MM.1S (cell line): ENCODE measurements around the gene IFNG.

Experiments used
- DNase-seq: peaks from one replicate; pipeline ENCODE4 v3.0.0-alpha.2; 2015
- H2AFZ ChIP-seq: fragments of 300-600 bp; sonication (generic); 2 replicates; pipeline ENCODE4 v1.6.0; 2016; ENCODE audit warnings: antibody characterized with exemption, low read length
- H3F3A ChIP-seq: fragments of 300-600 bp; sonication (generic); 2 replicates; pipeline ENCODE4 v1.6.1; 2016; ENCODE audit warnings: mild to moderate bottlenecking, antibody characterized with exemption, low read length, moderate library complexity, mixed read lengths; ENCODE audit not compliant: insufficient read depth
- H3K27ac ChIP-seq: fragments of 300-600 bp; sonication (generic); 2 replicates; pipeline ENCODE4 v1.5.1; 2016; ENCODE audit warnings: mild to moderate bottlenecking, low read length
- H3K27me3 ChIP-seq: fragments of 300-600 bp; sonication (generic); replicated peaks from 2 replicates; pipeline ENCODE4 v1.6.0; 2016; ENCODE audit warnings: low read length; ENCODE audit not compliant: insufficient read depth
- H3K36me3 ChIP-seq: fragments of 300-600 bp; sonication (generic); replicated peaks from 2 replicates; pipeline ENCODE4 v1.6.1; 2016; ENCODE audit warnings: mild to moderate bottlenecking, low read length, mixed read lengths; ENCODE audit not compliant: insufficient read depth
- H3K4me1 ChIP-seq: fragments of 300-600 bp; sonication (generic); 2 replicates; pipeline ENCODE4 v1.6.1; 2016; ENCODE audit warnings: low read length, mixed read lengths
- H3K4me2 ChIP-seq: fragments of 300-600 bp; sonication (generic); 2 replicates; pipeline ENCODE4 v1.6.0; 2016; ENCODE audit warnings: low read depth, low read length
- H3K4me3 ChIP-seq: fragments of 300-600 bp; sonication (generic); 2 replicates; pipeline ENCODE4 v1.5.1; 2016; ENCODE audit warnings: low read length, mixed read lengths
- H3K79me2 ChIP-seq: fragments of 300-600 bp; sonication (generic); 2 replicates; pipeline ENCODE4 v1.6.1; 2016; ENCODE audit warnings: mixed run types, low read length, mixed read lengths
- H3K9ac ChIP-seq: fragments of 300-600 bp; sonication (generic); 2 replicates; pipeline ENCODE4 v1.6.1; 2016; ENCODE audit warnings: low read length, mixed read lengths
- H3K9me2 ChIP-seq: fragments of 300-600 bp; sonication (generic); replicated peaks from 2 replicates; pipeline ENCODE4 v1.6.1; 2016; ENCODE audit warnings: mild to moderate bottlenecking, low read length, mixed read lengths; ENCODE audit not compliant: insufficient read depth
- H3K9me3 ChIP-seq: fragments of 300-600 bp; sonication (generic); replicated peaks from 2 replicates; pipeline ENCODE4 v1.6.1; 2016; ENCODE audit warnings: mild to moderate bottlenecking, low read length, mixed read lengths; ENCODE audit not compliant: insufficient read depth
- H4K20me1 ChIP-seq: fragments of 300-600 bp; sonication (generic); 2 replicates; pipeline ENCODE4 v1.6.1; 2016; ENCODE audit warnings: mild to moderate bottlenecking, low read length, moderate library complexity, mixed read lengths; ENCODE audit not compliant: insufficient read depth
- EZH2 ChIP-seq: fragments of 300-600 bp; sonication (generic); optimal IDR thresholded peaks from 2 replicates; pipeline ENCODE3; 2017; ENCODE audit warnings: low read depth, mild to moderate bottlenecking, antibody characterized with exemption, low read length, mixed read lengths
- EZH2phosphoT487 ChIP-seq: fragments of 300-600 bp; sonication (generic); IDR thresholded peaks from 2 replicates; pipeline ENCODE4 v1.6.1; 2018; ENCODE audit warnings: antibody characterized with exemption, low read length
- TF ChIP-seq, protein P1 (sequence below): fragments of 300-600 bp; sonication (generic); IDR thresholded peaks from 2 replicates; pipeline ENCODE4 v1.5.1; 2016; ENCODE audit warnings: antibody characterized with exemption, low read length, mixed read lengths

IFNG gene

DNA sequence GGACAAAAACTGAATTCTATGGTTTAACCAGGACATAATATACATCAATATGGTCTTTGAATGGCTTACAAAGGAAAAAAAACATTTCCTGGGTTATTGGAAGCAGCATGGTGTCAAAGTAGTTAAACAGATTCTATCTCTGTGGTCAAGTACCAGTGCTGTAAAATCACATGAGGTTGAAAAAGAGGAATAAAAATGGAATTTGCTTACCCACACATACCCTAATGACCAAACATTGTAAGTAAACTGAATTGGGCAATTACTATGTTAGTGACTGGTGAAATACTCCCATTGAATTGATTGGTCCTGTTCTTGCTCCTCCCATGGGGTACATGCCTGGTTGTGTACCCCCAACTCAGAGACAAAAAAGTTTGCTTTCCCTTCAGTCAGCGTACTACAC is 19.6 kb downstream of the IFNG start:
- Histone ChIP-seq H3K79me2 (no peaks in the 10 kb centered on the region), H3K27ac (no peak overlapping the region), H3K9ac (no peak overlapping the region), H3K27me3 (no peaks in the 10 kb centered on the region), H3K9me3 (no peaks in the 10 kb centered on the region), H3F3A (no peaks in the 10 kb centered on the region), H3K4me1 (no peaks in the 10 kb centered on the region), H4K20me1 (no peaks in the 10 kb centered on the region), H3K36me3 (no peaks in the 10 kb centered on the region), H2AFZ (no peak overlapping the region), H3K4me3 (no peak overlapping the region), H3K9me2 (no peaks in the 10 kb centered on the region), H3K4me2 (no peak overlapping the region)
- DNase-seq = no peak
- TF ChIP-seq EZH2phosphoT487 (no peak), EZH2 (no peak)
- TF ChIP-seq, protein P1, sequence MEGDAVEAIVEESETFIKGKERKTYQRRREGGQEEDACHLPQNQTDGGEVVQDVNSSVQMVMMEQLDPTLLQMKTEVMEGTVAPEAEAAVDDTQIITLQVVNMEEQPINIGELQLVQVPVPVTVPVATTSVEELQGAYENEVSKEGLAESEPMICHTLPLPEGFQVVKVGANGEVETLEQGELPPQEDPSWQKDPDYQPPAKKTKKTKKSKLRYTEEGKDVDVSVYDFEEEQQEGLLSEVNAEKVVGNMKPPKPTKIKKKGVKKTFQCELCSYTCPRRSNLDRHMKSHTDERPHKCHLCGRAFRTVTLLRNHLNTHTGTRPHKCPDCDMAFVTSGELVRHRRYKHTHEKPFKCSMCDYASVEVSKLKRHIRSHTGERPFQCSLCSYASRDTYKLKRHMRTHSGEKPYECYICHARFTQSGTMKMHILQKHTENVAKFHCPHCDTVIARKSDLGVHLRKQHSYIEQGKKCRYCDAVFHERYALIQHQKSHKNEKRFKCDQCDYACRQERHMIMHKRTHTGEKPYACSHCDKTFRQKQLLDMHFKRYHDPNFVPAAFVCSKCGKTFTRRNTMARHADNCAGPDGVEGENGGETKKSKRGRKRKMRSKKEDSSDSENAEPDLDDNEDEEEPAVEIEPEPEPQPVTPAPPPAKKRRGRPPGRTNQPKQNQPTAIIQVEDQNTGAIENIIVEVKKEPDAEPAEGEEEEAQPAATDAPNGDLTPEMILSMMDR = no peak

DNA sequence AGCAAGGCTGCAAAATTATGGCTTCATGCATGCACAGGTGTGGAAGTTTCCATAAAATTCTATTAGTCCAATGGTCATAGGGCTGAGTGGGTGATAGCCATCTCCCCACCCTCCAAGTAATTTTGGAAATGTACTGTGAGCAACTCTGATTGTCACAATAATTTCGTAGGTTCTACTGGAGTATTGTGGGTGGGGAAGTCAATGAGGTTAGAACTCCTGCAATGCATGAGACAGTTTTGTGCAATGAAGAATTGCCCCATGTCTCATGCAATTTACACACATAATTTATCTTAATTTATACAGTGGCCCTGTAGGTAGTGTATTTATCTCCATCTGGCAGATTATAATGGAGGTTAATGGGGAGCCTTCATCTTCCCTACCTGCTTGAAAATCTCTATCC is 20.5 kb downstream of the IFNG start:
- Histone ChIP-seq H2AFZ (no peak overlapping the region), H3K9me3 (no peaks in the 10 kb centered on the region), H3K79me2 (0 out of 2 replicates have a peak, but pooled peaks cover under 1% of the 10 kb centered on the region), H4K20me1 (no peaks in the 10 kb centered on the region), H3K36me3 (no peaks in the 10 kb centered on the region), H3F3A (no peaks in the 10 kb centered on the region), H3K4me3 (no peak overlapping the region), H3K27ac (no peak overlapping the region), H3K27me3 (no peaks in the 10 kb centered on the region), H3K9ac (no peak overlapping the region), H3K4me2 (no peak overlapping the region), H3K9me2 (no peaks in the 10 kb centered on the region), H3K4me1 (no peaks in the 10 kb centered on the region)
- DNase-seq = no peak
- TF ChIP-seq EZH2 (no peak), EZH2phosphoT487 (no peak)
- TF ChIP-seq, protein P1 = no peak

DNA sequence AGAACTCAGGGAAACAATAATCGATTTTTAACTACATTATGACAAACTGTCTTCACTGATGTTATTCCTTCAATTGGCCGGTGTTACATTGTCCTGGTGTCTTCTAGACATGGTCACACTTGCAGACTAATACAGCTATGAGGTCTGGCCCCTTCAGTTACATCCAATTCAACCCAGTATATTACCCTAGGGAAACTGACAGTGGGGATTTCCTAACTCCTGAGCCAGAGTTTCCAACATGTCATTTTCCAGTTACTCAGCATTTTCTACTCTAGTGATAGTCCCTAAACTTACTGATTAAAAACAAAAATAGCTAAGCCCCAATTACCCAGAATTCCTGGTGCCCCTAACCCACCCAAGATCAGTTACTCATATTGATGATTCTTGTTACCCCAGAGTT is 21.1 kb downstream of the IFNG start:
- TF ChIP-seq EZH2 (no peak), EZH2phosphoT487 (no peak)
- TF ChIP-seq, protein P1 = no peak
- H3K4me3 ChIP-seq = no peak overlapping the region
- H3K36me3 ChIP-seq = no peaks in the 10 kb centered on the region
- H3K4me2 ChIP-seq = no peak overlapping the region
- no peaks in the 10 kb centered on the region for H3K9me2 ChIP-seq
- no peaks in the 10 kb centered on the region for H3K27me3 ChIP-seq
- no peaks in the 10 kb centered on the region for H4K20me1 ChIP-seq
- no peaks in the 10 kb centered on the region for H3K4me1 ChIP-seq
- no peak overlapping the region for H2AFZ ChIP-seq
- DNase-seq = no peak
- no peak overlapping the region for H3K9ac ChIP-seq
- peaks cover 4% of the 10 kb centered on the region; the same call in 1 of the 2 replicates for H3K79me2 ChIP-seq
- no peaks in the 10 kb centered on the region for H3F3A ChIP-seq
- H3K9me3 ChIP-seq = no peaks in the 10 kb centered on the region
- no peak overlapping the region for H3K27ac ChIP-seq
